Right lobe of liver (tissue), 6 donors: ENCODE results near the gene ZC3H12C. TPM values are rescaled to one million over a fixed set of nuclear protein-coding genes. Genes with fewer than 3 reads are reported as not detected.
"Not testable (repeated sequence)": the region's sequence is repeated elsewhere in the genome, so short reads cannot be mapped to it uniquely, and the experiment has no call there.

Experiments used
- ATAC-seq, 4 donors: fragments of 200-7000 bp; cut with Tn5 transposase; one replicate each; pipeline ENCODE4 v1.9.1; 2020; ENCODE audit warnings: mild to moderate bottlenecking in 4 of 4, moderate library complexity in 4 of 4
- DNase-seq, 3 donors: peaks; one replicate each; pipeline ENCODE4 v3.0.0-alpha.2; 2020
- H3K27ac ChIP-seq, 3 donors: fragments of 200-600 bp; one replicate each; pipeline ENCODE4 v1.8.0; 2022
- H3K27me3 ChIP-seq, 2 donors: fragments of 200-600 bp; one replicate each; pipeline ENCODE4 v1.8.0; 2022
- H3K36me3 ChIP-seq, 4 donors: fragments of 200-600 bp; sonication (generic) in 1 of 4; one replicate each; pipeline versions ENCODE4 v1.5.1 to v1.8.0; 2017 to 2022; ENCODE audit warnings: control low read depth in 1 of 4
- H3K4me1 ChIP-seq, 4 donors: fragments of 200-600 bp; sonication (generic) in 1 of 4; one replicate each; pipeline versions ENCODE4 v1.5.1 to v1.8.0; 2017 to 2022; ENCODE audit warnings: control low read depth in 1 of 4
- H3K4me3 ChIP-seq, 3 donors: fragments of 200-600 bp; one replicate each; pipeline ENCODE4 v1.8.0; 2022
- H3K9me3 ChIP-seq, 4 donors: fragments of 200-600 bp; sonication (generic) in 1 of 4; one replicate each; pipeline versions ENCODE4 v1.5.1 to v1.8.0; 2017 to 2022; ENCODE audit warnings: control low read depth in 1 of 4
- POLR2A ChIP-seq: fragments of 450-650 bp; IDR thresholded peaks from one replicate; pipeline ENCODE4 v1.6.1; 2017; ENCODE audit warnings: antibody characterized with exemption, mild to moderate bottlenecking
- WGBS: methylation state at CpG from one replicate; pipeline ENCODE4 v1.1.6; 2018; ENCODE audit warnings: low coverage, low lambda C conversion rate; ENCODE audit not compliant: insufficient coverage; ENCODE audit errors: missing lambda C conversion rate; 5-methylcytosine and 5-hydroxymethylcytosine counted together
- intact Hi-C, 2 donors: fragments of 100-400 bp; cut with DNase I; formaldehyde crosslinking; loops; one replicate each; pipeline versions ENCODE4 v1.11.2 to v1.14.1; 2022
- total RNA-seq, 6 experiments: library from RNA; depleted of rRNA in 2 of 6; stranded (reverse); fragments of >200 nt in 2 of 6; fragmentation: NEBNext Ultra II Directional in 3 of 6; extraction: Animal tissue kit (Norgen Biotek cat#: 25700) in 3 of 6; gene quantifications; one replicate each; pipeline versions ENCODE4 v1.1.0 to v1.2.4, GENCODE V29; 2016 to 2023
- TF ChIP-seq, protein P1 (sequence below), 4 donors: fragments of 200-600 bp in 3 of 4; fragments of 450-650 bp in 1 of 4; IDR thresholded peaks; one replicate each; pipeline versions ENCODE4 v1.5.1 to v1.8.0; 2016 to 2022; ENCODE audit warnings: antibody characterized with exemption in 4 of 4, mild to moderate bottlenecking in 2 of 4
- donor health status: DM: no; HTN: yes; CAD: no.
- donor health status: DM: no; HTN: no; CAD: no.
- donor health status: DM: no; HTN: no; CAD: no.
- donor health status: DM: no; HTN: yes; CAD: no.
- donor health status: DM: no; HTN: yes; CAD: no.

The ZC3H12C gene
- total RNA-seq, 6 experiments from 2014 or later = 4.0 to 7.9 (median 4.8) TPM

DNA sequence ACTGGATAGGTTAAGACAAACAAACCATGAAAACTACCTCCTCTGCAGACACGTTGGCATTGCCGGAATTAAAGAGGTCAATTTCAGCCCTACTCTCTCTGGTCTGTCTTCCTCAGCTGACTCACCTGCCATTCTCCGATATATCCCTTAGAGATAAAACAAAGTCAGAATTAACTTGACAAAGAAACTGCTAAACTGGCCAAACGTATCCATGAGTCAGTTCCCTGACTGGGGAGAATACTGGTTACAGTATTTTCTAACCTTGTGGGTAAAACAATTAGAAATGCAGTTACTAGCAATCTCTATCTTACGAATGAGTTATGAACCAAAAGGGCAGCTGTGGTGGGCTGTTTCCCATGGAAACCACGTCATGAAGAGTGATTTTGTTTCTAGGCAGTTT, 107.0 kb downstream of the ZC3H12C start:
- no peaks in the 10 kb centered on the region for H3K27me3 ChIP-seq
- H3K9me3 ChIP-seq = no peaks in the 10 kb centered on the region
- H3K27ac ChIP-seq = peak overlapping the region in 2 of 3 donors; percentile 12 to 33
- intact Hi-C loops = loop anchor here (5.0 to 10.0 kb wide), 2 partner anchors 167 to 175 kb away; no protein-coding TSS in a partner anchor
- H3K36me3 ChIP-seq = no peaks in the 10 kb centered on the region
- peaks cover 0 to 8% (median 0%) of the 10 kb centered on the region in 4 donors for H3K4me1 ChIP-seq
- H3K4me3 ChIP-seq = no peak overlapping the region
- DNase-seq = no peak
- TF ChIP-seq POLR2A = no peak
- TF ChIP-seq, protein P1, sequence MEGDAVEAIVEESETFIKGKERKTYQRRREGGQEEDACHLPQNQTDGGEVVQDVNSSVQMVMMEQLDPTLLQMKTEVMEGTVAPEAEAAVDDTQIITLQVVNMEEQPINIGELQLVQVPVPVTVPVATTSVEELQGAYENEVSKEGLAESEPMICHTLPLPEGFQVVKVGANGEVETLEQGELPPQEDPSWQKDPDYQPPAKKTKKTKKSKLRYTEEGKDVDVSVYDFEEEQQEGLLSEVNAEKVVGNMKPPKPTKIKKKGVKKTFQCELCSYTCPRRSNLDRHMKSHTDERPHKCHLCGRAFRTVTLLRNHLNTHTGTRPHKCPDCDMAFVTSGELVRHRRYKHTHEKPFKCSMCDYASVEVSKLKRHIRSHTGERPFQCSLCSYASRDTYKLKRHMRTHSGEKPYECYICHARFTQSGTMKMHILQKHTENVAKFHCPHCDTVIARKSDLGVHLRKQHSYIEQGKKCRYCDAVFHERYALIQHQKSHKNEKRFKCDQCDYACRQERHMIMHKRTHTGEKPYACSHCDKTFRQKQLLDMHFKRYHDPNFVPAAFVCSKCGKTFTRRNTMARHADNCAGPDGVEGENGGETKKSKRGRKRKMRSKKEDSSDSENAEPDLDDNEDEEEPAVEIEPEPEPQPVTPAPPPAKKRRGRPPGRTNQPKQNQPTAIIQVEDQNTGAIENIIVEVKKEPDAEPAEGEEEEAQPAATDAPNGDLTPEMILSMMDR (IDR thresholded peaks at IDR 0.05) = no peak
- 53% methylated on average over 6 of the region's 6 CpGs for WGBS
- ATAC-seq = peak; percentile 31 to 51 (median 32)

DNA sequence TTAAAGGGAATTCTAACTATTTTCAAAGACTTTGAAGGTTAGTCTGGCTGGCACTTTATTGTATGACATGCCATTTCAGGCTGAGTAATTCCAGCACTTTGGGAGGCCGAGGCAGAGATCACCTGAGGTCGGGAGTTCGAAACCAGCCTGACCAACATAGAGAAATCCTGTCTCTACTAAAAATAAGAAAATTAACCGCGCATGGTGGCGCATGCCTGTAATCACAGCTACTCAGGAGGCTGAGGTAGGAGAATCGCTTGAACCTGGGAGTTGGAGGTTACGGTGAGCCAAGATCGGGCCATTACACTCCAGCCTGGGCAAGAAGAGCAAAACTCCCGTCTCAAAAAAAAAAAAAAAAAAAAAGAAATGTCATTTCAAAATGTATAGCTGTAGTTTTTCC, 107.6 kb downstream of the ZC3H12C start:
- 81% methylated on average over 4 of the region's 10 CpGs for WGBS
- intact Hi-C loops = loop anchor here (5.0 to 10.0 kb wide), 2 partner anchors 166 to 174 kb away; no protein-coding TSS in a partner anchor
- no peak overlapping the region for H3K4me3 ChIP-seq
- no peak overlapping the region for H3K27ac ChIP-seq
- no peak for ATAC-seq
- no peaks in the 10 kb centered on the region for H3K27me3 ChIP-seq
- peaks cover 0 to 8% (median 0%) of the 10 kb centered on the region in 4 donors for H3K4me1 ChIP-seq
- TF ChIP-seq, protein P1 (IDR thresholded peaks at IDR 0.05) = no peak
- no peak for TF ChIP-seq POLR2A
- no peak for DNase-seq
- no peaks in the 10 kb centered on the region for H3K36me3 ChIP-seq
- no peaks in the 10 kb centered on the region for H3K9me3 ChIP-seq

DNA sequence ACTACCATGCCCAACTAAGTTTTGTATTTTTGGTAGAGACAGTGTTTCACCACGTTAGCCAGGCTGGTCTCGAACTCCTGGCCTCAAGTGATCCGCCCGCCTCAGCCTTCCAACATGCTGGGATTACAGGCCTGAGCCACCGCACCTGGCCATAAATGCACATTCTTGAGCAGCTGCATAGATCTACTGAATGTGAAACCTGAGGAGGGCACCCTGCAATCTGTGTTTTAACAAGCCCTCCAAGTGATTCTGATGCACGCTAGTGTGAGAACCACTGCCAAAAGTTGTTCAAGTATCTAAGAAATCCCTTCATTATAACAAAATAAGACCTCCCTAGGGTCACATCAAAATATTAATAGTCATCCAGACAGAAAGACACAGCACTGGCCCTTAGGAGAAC, 113.9 kb downstream of the ZC3H12C start:
- no peaks in the 10 kb centered on the region for H3K36me3 ChIP-seq
- no peaks in the 10 kb centered on the region for H3K9me3 ChIP-seq
- H3K27ac ChIP-seq = no peak overlapping the region
- DNase-seq (no peak), ATAC-seq (no peak)
- intact Hi-C loops = loop anchor here in 1 of 2 donors (10.0 kb wide), 1 partner anchor 168 kb away; no protein-coding TSS in a partner anchor
- H3K4me1 ChIP-seq = no peaks in the 10 kb centered on the region
- TF ChIP-seq, protein P1 (IDR thresholded peaks at IDR 0.05) = no peak
- no peak for TF ChIP-seq POLR2A
- H3K4me3 ChIP-seq = no peak overlapping the region
- no peaks in the 10 kb centered on the region for H3K27me3 ChIP-seq
- WGBS = 98% methylated on average over 5 of the region's 6 CpGs

DNA sequence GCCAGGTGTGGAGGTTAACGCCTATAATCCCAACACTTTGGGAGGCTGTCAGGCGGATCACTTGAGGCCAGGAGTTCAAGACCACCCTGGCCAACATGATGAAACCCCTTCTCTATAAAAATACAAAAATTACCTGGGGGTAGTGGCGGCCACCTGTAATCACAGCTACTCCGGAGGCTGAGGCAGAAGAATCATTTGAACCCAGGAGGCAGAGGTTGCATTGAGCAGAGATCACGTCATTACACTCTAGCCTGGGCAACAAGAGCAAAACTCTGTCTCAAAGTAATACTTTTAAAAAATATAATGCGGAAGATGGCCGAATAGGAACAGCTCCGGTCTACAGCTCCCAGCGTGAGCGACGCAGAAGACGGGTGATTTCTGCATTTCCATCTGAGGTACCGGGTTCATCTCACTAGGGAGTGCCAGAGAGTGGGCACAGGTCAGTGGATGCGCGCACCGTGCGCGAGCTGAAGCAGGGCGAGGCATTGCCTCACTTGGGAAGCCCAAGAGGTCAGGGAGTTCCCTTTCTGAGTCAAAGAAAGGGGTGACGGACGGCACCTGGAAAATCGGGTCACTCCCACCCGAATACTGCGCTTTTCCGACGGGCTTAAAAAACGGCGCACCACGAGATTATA, 115.6 kb downstream of the ZC3H12C start:
- peak in 1 of 3 donors; percentile 60 for DNase-seq

DNA sequence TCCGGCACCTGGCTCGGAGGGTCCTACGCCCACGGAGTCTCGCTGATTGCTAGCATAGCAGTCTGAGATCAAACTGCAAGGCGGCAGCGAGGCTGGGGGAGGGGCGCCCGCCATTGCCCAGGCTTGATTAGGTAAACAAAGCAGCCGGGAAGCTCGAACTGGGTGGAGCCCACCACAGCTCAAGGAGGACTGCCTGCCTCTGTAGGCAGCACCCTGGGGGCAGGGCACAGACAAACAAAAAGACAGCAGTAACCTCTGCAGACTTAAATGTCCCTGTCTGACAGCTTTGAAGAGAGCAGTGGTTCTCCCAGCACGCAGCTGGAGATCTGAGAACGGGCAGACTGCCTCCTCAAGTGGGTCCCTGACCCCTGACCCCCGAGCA, 116.1 kb downstream of the ZC3H12C start:
- DNase-seq, H3K27ac ChIP-seq, H3K4me1 ChIP-seq, H3K9me3 ChIP-seq, H3K27me3 ChIP-seq, ATAC-seq, H3K36me3 ChIP-seq: not testable (repeated sequence)
- intact Hi-C loops = loop anchor here in 1 of 2 donors (10.0 kb wide), 1 partner anchor 165 kb away; no protein-coding TSS in a partner anchor
- WGBS = no CpG with 5 or more reads among the region's 14 CpGs
- peak overlapping the region in 2 of 3 donors; percentile 29 to 40 for H3K4me3 ChIP-seq

More for the DNA sequence above, 115.6 kb downstream of the ZC3H12C start:
- H3K4me1 ChIP-seq, ATAC-seq, H3K27ac ChIP-seq, H3K27me3 ChIP-seq, H3K9me3 ChIP-seq, H3K36me3 ChIP-seq: not testable (repeated sequence)
- WGBS = 62% methylated on average over 13 of the region's 29 CpGs
- TF ChIP-seq, protein P1 (IDR thresholded peaks at IDR 0.05) = peak in 2 of 4 donors; percentile 9 to 10
- H3K4me3 ChIP-seq = peak overlapping the region in 2 of 3 donors; percentile 29 to 40
- intact Hi-C loops = loop anchor here in 1 of 2 donors (10.0 kb wide), 1 partner anchor 166 kb away; no protein-coding TSS in a partner anchor
